ENCODE results near the gene SPACA1.
"Not testable (repeated sequence)": the region's sequence is repeated elsewhere in the genome, so short reads cannot be mapped to it uniquely, and the experiment has no call there.

SPACA1 gene, protein sequence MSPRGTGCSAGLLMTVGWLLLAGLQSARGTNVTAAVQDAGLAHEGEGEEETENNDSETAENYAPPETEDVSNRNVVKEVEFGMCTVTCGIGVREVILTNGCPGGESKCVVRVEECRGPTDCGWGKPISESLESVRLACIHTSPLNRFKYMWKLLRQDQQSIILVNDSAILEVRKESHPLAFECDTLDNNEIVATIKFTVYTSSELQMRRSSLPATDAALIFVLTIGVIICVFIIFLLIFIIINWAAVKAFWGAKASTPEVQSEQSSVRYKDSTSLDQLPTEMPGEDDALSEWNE

DNA sequence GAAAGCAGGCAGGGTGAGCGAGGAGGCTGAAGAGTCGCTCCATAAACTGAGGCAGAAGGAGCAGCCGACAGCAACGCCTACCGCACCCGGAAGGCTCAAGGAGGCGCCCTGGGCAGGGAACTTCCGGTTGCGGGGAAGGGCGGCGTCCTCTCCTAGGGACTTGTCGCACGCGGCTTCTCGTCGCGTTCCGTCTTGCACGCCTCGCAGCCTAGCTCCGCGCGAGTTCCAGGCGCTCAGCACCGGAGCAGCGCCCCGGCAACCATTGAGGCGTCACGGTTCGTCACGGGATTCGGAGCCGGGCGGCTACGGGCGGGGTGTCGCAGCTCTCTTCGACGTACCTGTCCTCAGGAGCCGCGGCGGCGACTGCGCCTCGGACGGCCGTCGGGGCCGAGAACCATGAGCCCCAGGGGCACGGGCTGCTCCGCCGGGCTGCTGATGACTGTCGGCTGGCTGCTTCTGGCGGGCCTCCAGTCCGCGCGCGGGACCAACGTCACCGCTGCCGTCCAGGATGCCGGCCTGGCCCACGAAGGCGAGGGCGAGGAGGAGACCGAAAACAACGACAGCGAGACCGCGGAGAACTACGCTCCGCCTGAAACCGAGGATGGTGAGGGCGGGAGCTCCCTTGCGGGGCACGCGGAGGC is at the start of gene SPACA1:
Gene SPACA1, plus strand, starts transcription at position 332 of the 641 bp plus-strand sequence. Its CDS starts 65 bp downstream, at position 397.
- Histone ChIP-seq H3K4me3 (ENCODE audit: low read length) (no peak within 1 kb of the TSS), H3K27ac (ENCODE audit: low read depth, low read length) (no peak within 1 kb of the TSS), H3K27me3 (ENCODE audit: control insufficient read depth, insufficient read depth, low read length) (no peaks in the 10 kb centered on the region), H3K4me1 (ENCODE audit: control insufficient read depth, insufficient read depth, low read length) (no peaks in the 10 kb centered on the region), H3K9ac (ENCODE audit: low read length) (no peak within 1 kb of the TSS), H3K36me3 (ENCODE audit: control insufficient read depth, insufficient read depth, low read length) (no peaks in the 10 kb centered on the region)

DNA sequence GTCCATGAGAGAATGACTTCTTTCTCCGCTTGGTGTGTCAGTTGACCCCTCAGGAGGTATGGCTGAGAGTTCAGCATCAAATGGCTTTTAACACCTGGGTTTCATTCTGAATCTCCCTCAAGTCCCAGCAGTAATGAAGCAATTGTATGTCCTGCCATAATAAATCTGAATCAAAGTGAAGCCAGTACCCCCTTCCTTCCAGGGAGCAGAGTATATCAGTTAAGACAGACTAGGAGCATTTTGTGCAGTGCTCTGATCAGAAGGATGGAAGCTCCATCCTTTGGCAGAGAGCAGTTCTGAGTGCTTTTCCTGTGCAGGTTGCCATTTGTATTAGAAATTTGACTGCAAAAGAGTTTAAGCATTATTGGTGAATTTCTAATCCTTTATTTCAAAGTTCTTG is 46.9 kb upstream of the SPACA1 start:
- Histone ChIP-seq H3K27ac (ENCODE audit: low read depth, low read length) (no peak overlapping the region), H3K4me3 (ENCODE audit: low read length) (no peak overlapping the region), H3K9ac (ENCODE audit: low read length) (no peak overlapping the region), H3K27me3 (ENCODE audit: control insufficient read depth, insufficient read depth, low read length) (no peaks in the 10 kb centered on the region), H3K36me3 (ENCODE audit: control insufficient read depth, insufficient read depth, low read length) (no peaks in the 10 kb centered on the region), H3K4me1 (ENCODE audit: control insufficient read depth, insufficient read depth, low read length) (no peaks in the 10 kb centered on the region)

DNA sequence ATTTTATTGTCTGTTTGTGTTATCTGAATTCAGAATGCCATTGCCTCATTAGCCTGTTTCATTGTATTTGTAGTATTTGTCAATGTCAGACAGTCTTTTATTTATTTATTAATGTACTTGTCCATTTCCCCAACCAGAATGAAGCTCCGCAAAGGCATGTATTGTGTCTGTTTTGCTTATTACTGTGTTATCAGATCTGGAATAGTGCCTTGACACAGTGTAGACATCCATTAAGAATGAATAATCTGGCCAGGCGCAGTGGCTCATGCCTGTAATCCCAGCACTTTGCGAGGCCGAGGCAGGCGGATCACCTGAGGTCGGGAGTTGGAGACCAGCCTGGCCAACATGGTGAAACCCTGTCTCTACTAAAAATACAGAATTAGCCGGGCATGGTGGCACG is 46.4 kb upstream of the SPACA1 start:
- H3K27ac ChIP-seq (ENCODE audit: low read depth, low read length); H3K36me3 ChIP-seq (ENCODE audit: control insufficient read depth, insufficient read depth, low read length); H3K4me1 ChIP-seq (ENCODE audit: control insufficient read depth, insufficient read depth, low read length); H3K4me3 ChIP-seq (ENCODE audit: low read length); H3K9ac ChIP-seq (ENCODE audit: low read length); H3K27me3 ChIP-seq (ENCODE audit: control insufficient read depth, insufficient read depth, low read length): not testable (repeated sequence)

DNA sequence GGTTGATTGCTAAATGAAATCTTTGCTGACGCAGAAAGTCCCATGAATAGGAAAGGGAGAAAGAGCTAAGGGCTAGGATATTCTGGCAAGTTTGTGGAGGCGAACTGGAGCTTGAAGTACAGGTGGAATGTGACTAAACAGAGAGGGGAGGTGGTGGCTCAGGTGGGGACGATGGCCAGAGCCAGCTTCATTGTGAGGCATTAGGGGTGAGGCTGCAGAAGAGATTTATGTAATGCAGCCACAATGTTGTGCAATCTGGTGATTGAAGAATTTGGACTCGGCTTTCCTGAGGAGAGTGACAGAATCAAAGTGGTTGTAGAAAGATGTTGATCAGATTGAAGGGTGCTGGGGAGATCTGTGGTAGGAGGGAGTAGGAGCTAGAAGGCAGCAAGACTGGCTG is 42.9 kb upstream of the SPACA1 start:
- Histone ChIP-seq H3K4me3 (ENCODE audit: low read length) (no peak overlapping the region), H3K27ac (ENCODE audit: low read depth, low read length) (no peak overlapping the region)

DNA sequence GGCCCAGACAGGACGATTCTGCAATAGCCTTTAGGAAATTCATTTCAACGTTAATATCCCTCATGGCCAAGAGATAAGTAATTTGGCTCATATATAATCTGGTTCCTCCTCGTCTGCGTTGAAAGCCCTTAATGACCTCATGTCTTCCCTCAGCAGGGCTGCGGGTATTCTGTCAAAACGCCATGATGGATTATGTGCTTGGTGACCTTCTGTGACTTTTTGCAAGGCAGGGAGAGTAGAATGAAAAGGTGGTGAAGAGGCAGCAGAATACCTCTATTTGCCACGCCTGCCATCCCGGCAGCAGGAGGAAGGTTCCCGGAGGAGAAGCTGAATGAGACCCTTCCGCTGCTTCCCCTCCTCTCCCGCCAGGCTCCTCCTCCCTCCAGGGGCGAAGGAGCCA is 41.1 kb upstream of the SPACA1 start:
- Histone ChIP-seq H3K4me3 (ENCODE audit: low read length) (no peak overlapping the region), H3K36me3 (ENCODE audit: control insufficient read depth, insufficient read depth, low read length) (no peaks in the 10 kb centered on the region), H3K9ac (ENCODE audit: low read length) (no peak overlapping the region), H3K27ac (ENCODE audit: low read depth, low read length) (no peak overlapping the region), H3K4me1 (ENCODE audit: control insufficient read depth, insufficient read depth, low read length) (no peaks in the 10 kb centered on the region), H3K27me3 (ENCODE audit: control insufficient read depth, insufficient read depth, low read length) (no peaks in the 10 kb centered on the region)

More for the DNA sequence above, 42.9 kb upstream of the SPACA1 start:
- Histone ChIP-seq H3K9ac (ENCODE audit: low read length) (no peak overlapping the region), H3K4me1 (ENCODE audit: control insufficient read depth, insufficient read depth, low read length) (no peaks in the 10 kb centered on the region), H3K36me3 (ENCODE audit: control insufficient read depth, insufficient read depth, low read length) (no peaks in the 10 kb centered on the region), H3K27me3 (ENCODE audit: control insufficient read depth, insufficient read depth, low read length) (no peaks in the 10 kb centered on the region)

DNA sequence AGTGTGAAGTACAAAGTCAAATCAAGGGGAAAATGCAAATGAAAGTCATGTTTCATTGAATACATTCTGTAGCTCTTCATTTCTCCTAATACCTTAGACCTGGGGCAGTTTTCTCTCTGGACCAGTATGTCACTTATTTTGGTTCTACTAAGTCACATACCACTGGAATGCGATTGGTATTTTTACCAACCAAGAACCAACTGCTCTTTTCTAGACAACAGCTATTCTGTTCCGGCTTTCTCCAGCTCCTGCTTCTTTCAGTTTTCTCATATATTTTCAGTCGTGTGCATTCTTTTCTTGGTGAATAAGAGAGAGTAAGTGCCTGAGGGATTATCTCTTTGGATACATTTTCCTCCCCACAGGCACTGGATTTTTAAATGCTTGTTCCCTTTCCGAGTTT is 39.2 kb upstream of the SPACA1 start:
- Histone ChIP-seq H3K4me3 (ENCODE audit: low read length) (peak overlapping the region; percentile 15), H3K36me3 (ENCODE audit: control insufficient read depth, insufficient read depth, low read length) (no peaks in the 10 kb centered on the region), H3K27me3 (ENCODE audit: control insufficient read depth, insufficient read depth, low read length) (no peaks in the 10 kb centered on the region), H3K9ac (ENCODE audit: low read length) (no peak overlapping the region), H3K27ac (ENCODE audit: low read depth, low read length) (no peak overlapping the region), H3K4me1 (ENCODE audit: control insufficient read depth, insufficient read depth, low read length) (no peaks in the 10 kb centered on the region)

DNA sequence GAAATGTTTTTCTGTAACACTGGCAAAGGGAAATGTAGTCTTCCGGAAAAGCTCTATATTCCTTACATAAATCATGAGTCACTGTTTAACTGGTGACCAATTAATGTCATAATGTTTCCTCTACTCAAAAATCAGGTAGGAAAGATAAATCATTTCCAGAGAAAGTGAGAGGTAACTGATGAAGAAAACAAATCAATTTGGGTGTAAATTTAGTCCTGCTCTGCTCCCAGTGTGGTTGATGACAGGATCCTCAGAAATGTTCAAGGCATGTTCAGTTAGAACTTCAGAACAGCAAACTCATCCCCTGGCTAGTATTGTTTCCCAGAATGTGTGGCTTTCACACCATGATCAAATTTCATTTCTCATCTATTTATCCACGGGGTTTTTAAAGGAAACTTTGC is 38.8 kb upstream of the SPACA1 start:
- Histone ChIP-seq H3K36me3 (ENCODE audit: control insufficient read depth, insufficient read depth, low read length) (no peaks in the 10 kb centered on the region), H3K4me1 (ENCODE audit: control insufficient read depth, insufficient read depth, low read length) (no peaks in the 10 kb centered on the region), H3K27me3 (ENCODE audit: control insufficient read depth, insufficient read depth, low read length) (no peaks in the 10 kb centered on the region), H3K27ac (ENCODE audit: low read depth, low read length) (no peak overlapping the region), H3K4me3 (ENCODE audit: low read length) (no peak overlapping the region), H3K9ac (ENCODE audit: low read length) (no peak overlapping the region)

DNA sequence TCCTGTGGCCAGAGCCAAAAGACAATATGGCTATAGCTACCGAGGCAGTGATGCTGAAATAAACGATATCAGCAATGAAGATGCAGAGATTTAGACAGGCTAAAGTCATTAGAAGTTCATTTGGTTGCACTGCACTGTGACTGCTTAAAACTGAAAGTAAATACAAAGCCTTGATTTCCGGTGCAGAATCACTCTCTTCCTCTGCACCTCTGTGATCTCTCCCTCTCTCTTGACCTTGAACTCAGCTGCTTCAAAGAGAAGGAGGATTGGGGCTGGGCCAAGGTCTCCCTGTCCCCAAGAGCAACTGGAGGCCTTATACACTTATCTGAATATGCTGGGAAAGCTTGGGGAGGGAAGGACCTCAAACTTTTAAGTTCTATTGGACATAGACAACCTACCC is 34.6 kb upstream of the SPACA1 start:
- Histone ChIP-seq H3K9ac (ENCODE audit: low read length) (no peak overlapping the region), H3K4me1 (ENCODE audit: control insufficient read depth, insufficient read depth, low read length) (no peaks in the 10 kb centered on the region), H3K4me3 (ENCODE audit: low read length) (no peak overlapping the region)

DNA sequence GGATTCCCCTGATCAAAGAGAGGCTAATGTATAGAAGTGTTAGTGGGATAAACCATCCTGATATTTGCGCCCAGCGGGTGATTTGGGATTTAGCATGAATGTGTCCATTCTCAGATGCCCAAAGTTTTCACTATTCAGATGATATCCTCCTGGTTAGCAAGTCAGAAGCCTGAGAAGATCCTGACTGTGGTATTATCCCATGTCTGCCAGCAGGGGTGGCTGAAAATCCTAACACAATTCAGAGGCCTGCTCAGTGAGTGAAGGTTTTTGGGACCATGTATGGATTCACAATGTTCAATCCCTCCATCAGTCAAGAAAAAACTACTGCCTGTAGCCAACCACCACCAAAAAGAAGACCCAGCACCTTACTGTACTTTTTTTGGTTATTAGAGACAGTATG is 34.1 kb upstream of the SPACA1 start:
- Histone ChIP-seq H3K4me3 (ENCODE audit: low read length) (no peak overlapping the region), H3K4me1 (ENCODE audit: control insufficient read depth, insufficient read depth, low read length) (no peaks in the 10 kb centered on the region), H3K9ac (ENCODE audit: low read length) (no peak overlapping the region), H3K27ac (ENCODE audit: low read depth, low read length) (no peak overlapping the region), H3K27me3 (ENCODE audit: control insufficient read depth, insufficient read depth, low read length) (no peaks in the 10 kb centered on the region), H3K36me3 (ENCODE audit: control insufficient read depth, insufficient read depth, low read length) (no peaks in the 10 kb centered on the region)

More for the DNA sequence above, 34.6 kb upstream of the SPACA1 start:
- Histone ChIP-seq H3K27ac (ENCODE audit: low read depth, low read length) (no peak overlapping the region), H3K36me3 (ENCODE audit: control insufficient read depth, insufficient read depth, low read length) (no peaks in the 10 kb centered on the region), H3K27me3 (ENCODE audit: control insufficient read depth, insufficient read depth, low read length) (no peaks in the 10 kb centered on the region)

DNA sequence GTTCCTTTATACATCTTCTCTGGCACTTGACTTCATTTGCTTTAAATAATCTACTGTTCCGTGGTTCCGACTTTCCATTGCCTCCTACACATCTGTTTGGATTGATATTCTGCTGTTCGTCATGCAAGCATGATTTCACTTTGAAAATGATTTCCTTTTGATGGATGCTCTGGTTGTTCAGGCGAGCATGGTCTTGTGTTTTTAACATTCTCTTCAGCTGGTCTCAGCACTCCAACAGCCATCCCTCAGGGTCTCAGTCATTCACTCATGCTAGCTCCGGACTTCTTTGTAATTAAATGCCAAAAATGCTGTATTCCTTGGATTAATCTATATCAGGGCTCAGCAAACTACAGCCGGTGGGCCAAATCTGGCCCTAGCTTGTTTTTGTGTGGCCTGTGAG is 27.2 kb upstream of the SPACA1 start:
- H3K27me3 ChIP-seq (ENCODE audit: control insufficient read depth, insufficient read depth, low read length): no peaks in the 10 kb centered on the region
- no peak overlapping the region for H3K27ac ChIP-seq (ENCODE audit: low read depth, low read length)
- no peaks in the 10 kb centered on the region for H3K4me1 ChIP-seq (ENCODE audit: control insufficient read depth, insufficient read depth, low read length)
- H3K36me3 ChIP-seq (ENCODE audit: control insufficient read depth, insufficient read depth, low read length): no peaks in the 10 kb centered on the region
- no peak overlapping the region for H3K4me3 ChIP-seq (ENCODE audit: low read length)
- no peak overlapping the region for H3K9ac ChIP-seq (ENCODE audit: low read length)

DNA sequence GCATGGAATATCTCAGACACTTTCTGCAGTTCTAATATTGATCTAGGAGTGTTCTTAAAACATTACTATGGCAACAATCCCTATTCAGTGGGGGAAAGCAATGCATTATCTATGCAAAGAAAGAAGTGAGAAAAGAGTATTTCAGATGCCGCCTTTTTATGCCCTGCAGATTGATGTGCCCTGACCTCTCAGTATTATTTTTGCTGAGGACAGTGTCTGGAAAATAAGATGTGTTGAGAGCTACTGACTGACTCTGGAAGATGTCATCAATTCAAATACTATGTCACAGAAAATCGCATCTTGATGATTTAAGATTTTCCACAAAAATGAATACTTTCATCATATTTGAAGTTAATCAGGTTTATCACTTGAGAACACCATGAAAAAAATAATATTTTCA is 22.9 kb upstream of the SPACA1 start:
- Histone ChIP-seq H3K27me3 (ENCODE audit: control insufficient read depth, insufficient read depth, low read length) (no peaks in the 10 kb centered on the region), H3K4me3 (ENCODE audit: low read length) (no peak overlapping the region), H3K4me1 (ENCODE audit: control insufficient read depth, insufficient read depth, low read length) (no peaks in the 10 kb centered on the region), H3K9ac (ENCODE audit: low read length) (no peak overlapping the region), H3K27ac (ENCODE audit: low read depth, low read length) (no peak overlapping the region), H3K36me3 (ENCODE audit: control insufficient read depth, insufficient read depth, low read length) (no peaks in the 10 kb centered on the region)

DNA sequence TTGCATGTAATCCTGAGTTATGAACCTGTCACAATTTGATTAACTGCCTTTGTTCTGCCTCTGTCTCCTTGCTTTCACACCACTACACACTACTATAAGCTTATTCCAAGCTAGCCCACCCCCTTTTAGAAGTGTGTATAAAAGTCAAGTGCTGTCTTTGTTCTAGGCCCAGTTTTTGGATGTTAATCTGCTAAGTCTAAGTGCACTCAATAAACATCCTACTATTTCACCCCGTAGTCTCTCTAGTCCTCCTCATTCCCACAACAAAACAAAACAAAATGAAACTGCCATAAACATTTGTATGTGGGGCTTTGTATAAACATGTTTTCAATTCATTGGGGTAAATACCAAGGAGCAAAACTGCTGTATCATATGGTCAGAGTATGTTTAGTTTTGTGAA is 16.1 kb upstream of the SPACA1 start:
- Histone ChIP-seq H3K27me3 (ENCODE audit: control insufficient read depth, insufficient read depth, low read length) (no peaks in the 10 kb centered on the region), H3K27ac (ENCODE audit: low read depth, low read length) (no peak overlapping the region), H3K4me3 (ENCODE audit: low read length) (no peak overlapping the region), H3K36me3 (ENCODE audit: control insufficient read depth, insufficient read depth, low read length) (no peaks in the 10 kb centered on the region), H3K9ac (ENCODE audit: low read length) (no peak overlapping the region), H3K4me1 (ENCODE audit: control insufficient read depth, insufficient read depth, low read length) (no peaks in the 10 kb centered on the region)

DNA sequence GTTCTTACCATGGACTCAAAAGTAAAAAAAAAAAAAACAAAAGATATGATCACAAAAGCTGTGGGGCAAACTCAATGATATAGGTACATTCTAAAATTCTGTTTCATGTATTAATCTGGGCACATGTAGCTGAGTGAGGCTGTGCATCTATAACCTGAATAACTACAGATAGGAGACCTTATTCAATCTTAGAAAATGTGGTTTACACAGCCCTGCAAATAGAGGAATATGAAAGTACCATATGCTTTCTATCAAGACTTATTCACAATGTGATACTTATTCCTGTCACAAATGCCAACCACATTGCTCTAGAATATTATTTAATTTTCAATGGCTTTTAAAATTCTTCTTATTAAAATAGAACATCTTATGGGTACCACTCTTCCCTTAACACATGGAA is 3.1 kb upstream of the SPACA1 start:
- Histone ChIP-seq H3K4me1 (ENCODE audit: control insufficient read depth, insufficient read depth, low read length) (no peaks in the 10 kb centered on the region), H3K36me3 (ENCODE audit: control insufficient read depth, insufficient read depth, low read length) (no peaks in the 10 kb centered on the region), H3K27me3 (ENCODE audit: control insufficient read depth, insufficient read depth, low read length) (no peaks in the 10 kb centered on the region), H3K4me3 (ENCODE audit: low read length) (no peak overlapping the region), H3K27ac (ENCODE audit: low read depth, low read length) (no peak overlapping the region), H3K9ac (ENCODE audit: low read length) (no peak overlapping the region)
